Type B pancreatic cell (in vitro differentiated cells): ENCODE measurements around the gene PTPN1. TPM values are rescaled to one million over a fixed set of nuclear protein-coding genes. Genes with fewer than 3 reads are reported as not detected.

Experiments used
- DNase-seq: peaks from one replicate; pipeline ENCODE4 v3.0.0; 2021; ENCODE audit warnings: mixed read lengths; ENCODE audit not compliant: unreplicated experiment; ENCODE audit errors: extremely low spot score
- H3K27ac Mint-ChIP-seq: 2 replicates; pipeline ENCODE4 v1.8.0; 2021; ENCODE audit warnings: mild to moderate bottlenecking, mixed read lengths
- H3K27me3 Mint-ChIP-seq: 2 replicates; pipeline ENCODE4 v1.8.0; 2021; ENCODE audit warnings: mixed read lengths
- H3K36me3 Mint-ChIP-seq: 2 replicates; pipeline ENCODE4 v1.8.0; 2021; ENCODE audit warnings: mixed read lengths
- H3K4me1 Mint-ChIP-seq: one replicate; pipeline ENCODE4 v1.8.0; 2021; ENCODE audit warnings: mixed read lengths; ENCODE audit not compliant: unreplicated experiment
- H3K4me3 Mint-ChIP-seq: 2 replicates; pipeline ENCODE4 v1.8.0; 2021; ENCODE audit warnings: mild to moderate bottlenecking, mixed read lengths
- H3K9me3 Mint-ChIP-seq: 2 replicates; pipeline ENCODE4 v1.8.0; 2021; ENCODE audit warnings: mixed read lengths
- CTCF ChIP-seq: fragments of 200-600 bp; sonication (generic); conservative IDR thresholded peaks from 2 replicates; pipeline ENCODE4 v1.5.0; 2021; ENCODE audit warnings: antibody characterized with exemption, mild to moderate bottlenecking
- total RNA-seq: library from RNA; stranded (reverse); gene quantifications from 2 replicates; pipeline ENCODE4 v1.2.1, GENCODE V29; 2021; ENCODE audit warnings: low replicate concordance

The PTPN1 gene
- total RNA-seq, 1 donor from 2014 or later = 27.6 TPM

DNA sequence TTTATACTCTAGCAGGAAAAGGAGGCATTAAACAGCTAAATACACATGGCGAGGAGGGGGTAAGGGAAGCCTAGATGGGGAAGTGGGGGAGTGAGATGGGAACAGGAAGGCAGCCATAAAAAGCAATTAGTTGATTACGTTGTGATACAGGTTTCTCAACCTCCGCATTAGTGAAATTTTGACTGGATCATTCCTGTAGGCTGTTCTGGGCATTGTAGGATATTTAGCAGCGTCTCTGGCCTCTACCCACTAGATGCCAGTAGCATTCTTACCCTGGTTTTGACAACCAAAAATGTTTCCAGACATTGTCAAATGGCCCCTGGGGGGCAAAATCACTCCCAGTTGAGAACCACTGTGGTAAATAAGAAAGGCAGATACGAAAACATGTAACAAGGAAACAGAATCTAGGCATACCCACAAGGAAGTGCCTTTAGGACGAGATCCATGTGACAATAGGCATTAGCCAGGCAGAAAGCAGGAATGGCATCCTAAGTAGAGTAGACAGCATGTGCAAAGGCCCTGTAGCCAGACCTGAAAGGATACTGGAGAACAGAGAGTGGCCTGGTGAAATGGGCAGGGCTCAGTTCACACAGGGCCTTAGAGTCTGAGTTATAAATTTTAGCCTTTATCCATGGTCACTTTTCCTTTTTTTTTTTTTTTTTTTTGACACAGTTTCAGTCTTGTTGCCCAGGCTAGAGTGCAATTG is 25.8 kb upstream of the PTPN1 start:
- TF ChIP-seq CTCF = no peak
- Mint-ChIP-seq H3K27me3 (peaks cover 8% of the 10 kb centered on the region), H3K36me3 (no peaks in the 10 kb centered on the region), H3K27ac (no peak overlapping the region), H3K9me3 (no peaks in the 10 kb centered on the region), H3K4me1 (no peaks in the 10 kb centered on the region), H3K4me3 (no peak overlapping the region)
- no peak for DNase-seq

- H3K4me1 Mint-ChIP-seq = no peaks in the 10 kb centered on the region
- H3K9me3 Mint-ChIP-seq = no peaks in the 10 kb centered on the region
- H3K27ac Mint-ChIP-seq = no peak overlapping the region
- TF ChIP-seq CTCF = no peak
- DNase-seq = no peak
- H3K27me3 Mint-ChIP-seq = peaks cover 8% of the 10 kb centered on the region
- H3K4me3 Mint-ChIP-seq = no peak overlapping the region
- H3K36me3 Mint-ChIP-seq = no peaks in the 10 kb centered on the region
These were observed 22.8 kb upstream of the PTPN1 start for GRCh38 chr20:50487397-50487796.

- DNase-seq = no peak
- Mint-ChIP-seq H3K27me3 (peaks cover 2% of the 10 kb centered on the region), H3K4me1 (no peaks in the 10 kb centered on the region), H3K9me3 (no peaks in the 10 kb centered on the region), H3K27ac (no peak overlapping the region), H3K4me3 (no peak overlapping the region), H3K36me3 (no peaks in the 10 kb centered on the region)
- TF ChIP-seq CTCF = no peak
These were observed 21.9 kb upstream of the PTPN1 start for GRCh38 chr20:50488236-50488806.

DNA sequence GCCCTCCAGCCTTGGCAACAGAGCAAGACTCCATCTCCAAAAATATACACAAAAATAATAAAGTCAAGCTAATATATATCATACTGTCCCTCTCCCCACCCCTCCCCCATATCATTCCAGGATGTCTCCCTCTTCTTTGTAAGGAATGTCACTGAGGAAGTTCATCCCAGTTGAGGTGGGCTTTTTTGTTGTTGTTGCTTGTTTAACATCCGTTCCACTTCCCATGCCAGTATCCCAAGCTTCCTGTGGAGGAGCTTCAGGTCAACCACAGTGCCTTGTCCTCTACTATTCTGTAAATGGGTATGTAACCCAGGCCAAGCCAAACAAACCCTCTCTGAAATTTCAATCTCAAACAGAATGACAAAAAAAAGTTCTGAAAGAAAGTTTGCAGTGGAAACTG is 19.0 kb upstream of the PTPN1 start:
- H3K27ac Mint-ChIP-seq = no peak overlapping the region
- no peaks in the 10 kb centered on the region for H3K27me3 Mint-ChIP-seq
- no peak overlapping the region for H3K4me3 Mint-ChIP-seq
- TF ChIP-seq CTCF = no peak
- H3K9me3 Mint-ChIP-seq = no peaks in the 10 kb centered on the region
- H3K4me1 Mint-ChIP-seq = no peaks in the 10 kb centered on the region
- DNase-seq = no peak
- no peaks in the 10 kb centered on the region for H3K36me3 Mint-ChIP-seq

- DNase-seq = no peak
- no peak overlapping the region for H3K4me3 Mint-ChIP-seq
- no peaks in the 10 kb centered on the region for H3K36me3 Mint-ChIP-seq
- no peak for TF ChIP-seq CTCF
- H3K9me3 Mint-ChIP-seq = no peaks in the 10 kb centered on the region
- H3K4me1 Mint-ChIP-seq = no peaks in the 10 kb centered on the region
- H3K27ac Mint-ChIP-seq = no peak overlapping the region
- H3K27me3 Mint-ChIP-seq = no peaks in the 10 kb centered on the region
These were observed 18.1 kb upstream of the PTPN1 start for GRCh38 chr20:50491926-50492634.
